ENCODE data around the gene NFATC2.

NFATC2 gene

DNA sequence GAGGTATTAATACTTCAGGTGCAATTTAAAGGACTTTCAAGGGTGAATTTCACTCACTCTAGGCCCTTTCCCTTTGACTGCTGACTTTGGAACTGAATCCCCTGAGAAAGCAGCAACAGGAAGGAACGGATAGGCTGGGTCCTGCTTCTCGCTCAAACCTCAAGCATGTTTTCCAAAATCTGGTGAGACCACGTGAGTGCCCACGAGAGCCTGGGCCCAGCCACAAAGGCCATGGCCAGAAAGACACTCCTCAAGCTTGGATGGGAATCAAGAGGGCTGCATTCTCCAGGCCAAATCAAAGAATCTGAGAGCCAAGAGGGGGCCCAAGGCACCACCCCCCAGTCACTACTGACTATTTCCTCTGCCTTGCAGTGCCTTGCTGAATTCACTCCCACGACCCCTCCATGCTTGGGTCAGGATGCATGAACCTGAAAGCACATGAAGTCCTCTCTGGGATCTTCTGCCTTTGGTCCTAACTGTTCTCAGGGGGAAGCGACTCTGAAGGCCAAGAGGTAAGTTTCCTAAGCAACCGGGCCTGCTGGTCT lies 146.1 kb downstream of the NFATC2 start:
- FAIRE-seq, result no peak

DNA sequence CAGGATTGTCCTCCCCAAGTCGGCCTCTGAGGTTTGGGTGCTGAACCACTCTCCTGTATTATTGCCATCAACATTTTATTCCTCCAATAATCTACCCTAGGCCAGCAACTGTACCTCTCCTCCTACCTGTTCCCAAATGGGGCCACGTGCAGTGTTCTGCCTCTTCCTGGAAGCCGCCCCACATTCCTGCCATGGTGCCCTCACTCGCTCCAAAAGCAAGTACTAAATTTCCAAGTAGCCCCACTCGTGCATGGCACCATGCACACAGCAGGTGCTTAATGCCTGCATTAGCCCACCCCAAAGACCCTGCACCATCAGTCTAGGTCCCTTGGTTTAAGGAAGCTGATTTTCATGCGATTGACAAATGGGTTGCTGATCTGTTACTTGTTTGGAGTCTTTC lies 147.8 kb downstream of the NFATC2 start:
- no peak for FAIRE-seq

More for the DNA sequence above, 146.1 kb downstream of the NFATC2 start:
- no peak for DNase-seq (ENCODE audit: low spot score)

DNA sequence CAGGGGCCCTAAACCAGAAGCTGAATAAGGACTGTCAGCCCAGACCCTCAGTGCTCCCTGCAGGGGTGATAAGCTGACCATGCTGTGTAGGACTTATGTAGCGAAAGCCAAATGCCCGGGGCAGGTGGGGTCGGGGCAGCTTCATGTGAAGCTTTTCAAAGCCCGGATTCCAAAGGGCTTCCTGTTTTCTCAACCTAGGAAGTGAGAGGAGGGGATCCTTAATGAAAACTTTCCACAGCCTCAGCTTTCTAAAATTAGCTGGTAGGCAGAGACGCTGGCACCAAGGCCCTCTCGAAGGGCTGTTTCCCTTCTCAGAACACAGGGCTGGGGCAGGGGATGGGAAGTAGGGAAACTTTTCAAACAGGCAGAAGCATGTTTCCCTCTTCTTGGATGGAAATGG lies 148.9 kb downstream of the NFATC2 start:
- no peak for DNase-seq (ENCODE audit: low spot score)
- FAIRE-seq, result no peak

More for the DNA sequence above, 147.8 kb downstream of the NFATC2 start:
- no peak for DNase-seq (ENCODE audit: low spot score)

DNA sequence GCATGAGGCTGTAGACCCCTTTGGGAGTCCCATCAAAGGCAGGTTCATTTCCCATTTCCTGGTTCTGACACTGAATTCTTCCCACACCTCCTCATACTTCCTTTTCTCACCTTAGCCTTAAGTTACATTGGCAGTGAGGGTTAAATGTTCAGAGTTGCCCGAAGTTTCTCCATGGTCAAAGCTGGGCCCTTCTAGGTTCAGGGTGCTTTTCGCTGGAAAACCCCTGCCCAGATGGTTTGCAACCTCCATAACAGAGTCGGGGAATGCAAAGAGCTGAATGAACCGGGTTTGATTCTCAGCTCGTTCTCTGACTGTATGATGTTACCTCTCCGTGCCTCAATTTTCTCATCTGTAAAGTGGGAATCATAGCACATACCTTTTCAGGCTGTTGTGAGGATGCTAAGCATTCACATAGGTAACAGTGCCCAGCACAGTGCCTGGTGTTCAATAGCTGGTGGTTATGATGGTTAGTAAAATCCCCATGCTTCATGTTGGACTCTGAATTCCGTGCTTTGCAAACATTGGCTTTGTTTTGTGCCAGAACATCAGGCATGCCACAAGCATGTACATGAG lies 149.8 kb downstream of the NFATC2 start:
- no peak for FAIRE-seq
- DNase-seq (ENCODE audit: low spot score), result no peak

DNA sequence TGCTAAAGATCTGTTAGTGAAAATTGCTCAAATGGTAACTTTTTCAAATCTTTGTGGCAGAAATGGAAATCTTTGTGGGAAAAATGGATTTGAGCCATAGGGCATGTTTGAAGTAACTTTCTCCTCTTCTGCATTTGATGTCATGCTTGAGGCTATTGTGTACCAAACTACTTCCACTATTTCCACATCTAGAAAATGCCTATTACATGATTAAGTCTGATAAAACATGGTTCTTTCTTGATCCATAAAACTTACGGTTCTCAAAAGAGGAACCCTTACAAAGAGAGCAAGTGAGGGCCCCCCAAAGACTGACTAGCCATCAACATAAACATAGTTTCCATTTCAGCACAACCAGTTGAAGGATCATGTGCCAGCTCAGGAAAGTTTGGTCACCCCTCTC lies 150.6 kb downstream of the NFATC2 start:
- DNase-seq (ENCODE audit: low spot score), result no peak
- FAIRE-seq, result no peak

DNA sequence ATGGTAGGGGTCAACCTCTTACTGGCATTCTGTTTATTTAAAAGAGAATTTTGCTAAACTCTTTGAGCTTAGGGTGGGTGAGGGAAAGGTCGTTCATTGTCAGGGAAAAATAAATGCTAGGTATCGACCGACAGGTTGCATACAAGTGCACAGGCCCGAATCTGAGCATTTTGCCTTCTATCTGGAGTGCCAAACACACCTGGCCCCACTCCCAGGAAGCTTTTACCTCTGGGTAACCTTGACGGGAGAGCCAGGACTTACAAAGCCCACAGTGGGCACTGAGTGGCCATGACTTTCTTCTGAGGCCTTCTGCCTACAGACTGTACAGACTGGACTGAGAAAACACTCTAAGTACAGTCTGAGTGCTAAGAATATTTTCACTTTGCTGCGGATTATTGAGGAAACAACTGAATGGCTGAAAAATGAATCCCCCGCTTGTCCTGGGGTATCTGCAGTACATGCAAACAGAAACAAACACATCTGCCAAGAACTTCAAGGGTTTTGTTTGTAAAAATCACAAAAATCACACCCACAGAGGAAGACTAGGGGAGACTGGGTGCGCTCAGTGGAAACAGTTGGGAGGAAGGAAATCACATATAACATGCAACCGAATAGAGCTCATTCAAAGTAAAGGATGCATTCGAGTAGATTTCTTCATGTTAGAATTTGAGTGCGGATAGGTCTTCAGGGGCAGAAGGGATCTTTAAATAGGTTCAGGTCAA lies 152.8 kb downstream of the NFATC2 start:
- no peak for FAIRE-seq
- DNase-seq (ENCODE audit: low spot score), result no peak

DNA sequence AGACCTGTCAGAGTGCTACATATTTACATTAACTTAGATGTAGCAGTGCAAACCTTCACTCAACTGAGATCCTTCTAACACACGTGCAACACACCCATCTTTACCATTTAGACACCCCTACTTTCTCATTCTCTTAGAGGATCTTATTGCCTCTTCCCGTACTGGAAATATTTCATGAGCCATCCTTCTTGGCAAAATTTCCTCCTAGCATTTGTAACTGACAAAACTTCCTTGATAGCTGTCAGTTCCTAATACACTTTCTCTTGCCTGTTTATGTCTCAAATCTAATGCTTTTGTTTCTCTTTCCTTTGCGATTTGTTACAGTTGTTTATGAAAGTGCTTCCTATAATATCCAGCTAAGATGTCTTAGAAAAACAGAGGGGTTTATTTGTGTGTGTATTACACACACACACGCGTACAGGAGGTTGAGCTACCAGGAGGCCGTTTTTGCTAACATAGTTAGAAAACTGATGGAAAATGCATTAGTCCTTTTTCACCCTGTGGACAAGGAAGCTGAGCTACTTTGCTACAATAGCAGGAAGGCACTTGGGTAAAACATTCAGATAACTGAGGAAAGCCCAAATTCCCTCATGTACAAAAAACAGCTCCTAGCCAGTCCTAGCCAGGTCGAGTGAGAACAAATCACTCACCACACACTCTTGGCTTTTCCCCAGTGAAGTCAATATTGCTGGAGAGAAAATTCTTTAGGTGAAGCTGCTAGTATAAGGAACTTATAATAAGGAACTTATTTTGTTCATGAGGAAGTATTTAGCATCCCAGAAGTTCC lies 153.6 kb downstream of the NFATC2 start:
- FAIRE-seq, result no peak
- no peak for DNase-seq (ENCODE audit: low spot score)

DNA sequence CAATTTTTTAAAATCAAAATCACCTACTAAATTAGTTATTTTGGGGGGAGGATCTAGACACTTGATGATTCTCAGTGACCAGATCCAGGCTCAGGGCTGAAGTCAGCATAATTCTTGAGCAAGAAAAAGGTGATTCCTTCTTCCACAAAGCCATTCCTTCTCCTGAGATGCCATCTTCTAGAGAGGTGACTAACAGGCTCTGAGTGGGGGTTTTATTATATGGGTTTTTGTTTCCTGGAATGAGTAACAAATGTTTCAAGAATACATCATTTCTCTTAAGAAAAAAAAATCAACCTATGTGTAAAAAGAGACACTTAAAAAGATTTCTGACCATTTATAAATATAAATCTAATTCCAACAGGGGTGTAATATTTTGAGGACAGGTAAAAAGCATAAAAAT lies 154.3 kb downstream of the NFATC2 start:
- DNase-seq (ENCODE audit: low spot score), result peak; percentile 71
- FAIRE-seq, result peak; percentile 72

DNA sequence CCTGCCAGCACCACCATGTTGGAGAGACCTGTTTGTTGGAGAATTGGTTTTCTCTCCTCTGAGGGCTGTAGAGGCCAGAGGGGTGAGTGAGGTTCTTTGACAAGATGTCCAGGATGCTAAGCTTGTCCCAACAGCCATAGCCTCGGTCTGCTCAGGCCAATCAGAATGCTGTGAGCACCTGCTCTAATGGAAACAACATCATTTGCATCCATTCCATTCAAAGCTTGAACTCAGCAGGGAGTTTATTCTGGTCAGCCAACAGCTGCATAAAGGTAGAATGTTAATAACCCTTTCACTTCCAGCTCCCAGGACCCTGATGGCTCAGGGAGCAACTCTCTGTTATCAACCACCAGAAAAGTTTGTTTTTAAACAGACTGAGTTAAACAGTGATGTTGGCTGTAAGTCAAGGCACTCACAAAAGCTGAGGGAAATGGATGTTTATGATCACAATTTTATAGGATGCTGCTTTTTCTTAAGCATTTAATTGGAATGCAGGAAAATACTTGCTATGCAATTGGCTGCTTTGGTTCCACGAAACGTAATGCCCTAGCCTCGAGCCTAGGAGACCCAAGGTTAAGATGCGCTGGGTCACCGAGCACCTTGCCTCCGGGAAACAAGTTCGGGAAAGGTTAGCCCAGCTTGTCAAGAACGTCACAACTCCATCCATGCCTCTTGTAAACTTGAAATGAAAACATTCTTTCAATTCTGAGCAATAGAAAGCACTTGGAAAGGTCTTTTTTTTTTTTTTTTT lies 155.2 kb downstream of the NFATC2 start:
- FAIRE-seq, result no peak
- DNase-seq (ENCODE audit: low spot score), result no peak

DNA sequence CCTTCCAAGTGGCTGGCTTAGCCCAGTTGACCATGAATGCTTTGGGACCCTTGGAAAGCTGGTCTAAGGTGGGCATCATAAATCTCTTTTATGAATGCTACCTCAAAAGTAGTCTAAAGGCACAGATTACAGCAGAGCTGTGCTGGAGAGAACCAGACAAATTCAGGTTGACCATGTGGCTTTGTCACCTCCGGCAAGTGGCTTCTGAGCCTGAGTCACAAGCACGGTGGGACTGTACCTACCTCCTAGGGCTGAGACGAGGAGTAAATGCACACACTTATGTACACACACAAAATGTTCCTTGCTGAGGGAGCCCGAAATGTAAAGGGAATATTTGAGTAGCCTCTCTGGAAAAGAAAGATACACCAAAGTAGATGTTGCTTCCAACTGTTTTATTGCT lies 155.9 kb downstream of the NFATC2 start:
- DNase-seq (ENCODE audit: low spot score) (no peak), FAIRE-seq (no peak)

DNA sequence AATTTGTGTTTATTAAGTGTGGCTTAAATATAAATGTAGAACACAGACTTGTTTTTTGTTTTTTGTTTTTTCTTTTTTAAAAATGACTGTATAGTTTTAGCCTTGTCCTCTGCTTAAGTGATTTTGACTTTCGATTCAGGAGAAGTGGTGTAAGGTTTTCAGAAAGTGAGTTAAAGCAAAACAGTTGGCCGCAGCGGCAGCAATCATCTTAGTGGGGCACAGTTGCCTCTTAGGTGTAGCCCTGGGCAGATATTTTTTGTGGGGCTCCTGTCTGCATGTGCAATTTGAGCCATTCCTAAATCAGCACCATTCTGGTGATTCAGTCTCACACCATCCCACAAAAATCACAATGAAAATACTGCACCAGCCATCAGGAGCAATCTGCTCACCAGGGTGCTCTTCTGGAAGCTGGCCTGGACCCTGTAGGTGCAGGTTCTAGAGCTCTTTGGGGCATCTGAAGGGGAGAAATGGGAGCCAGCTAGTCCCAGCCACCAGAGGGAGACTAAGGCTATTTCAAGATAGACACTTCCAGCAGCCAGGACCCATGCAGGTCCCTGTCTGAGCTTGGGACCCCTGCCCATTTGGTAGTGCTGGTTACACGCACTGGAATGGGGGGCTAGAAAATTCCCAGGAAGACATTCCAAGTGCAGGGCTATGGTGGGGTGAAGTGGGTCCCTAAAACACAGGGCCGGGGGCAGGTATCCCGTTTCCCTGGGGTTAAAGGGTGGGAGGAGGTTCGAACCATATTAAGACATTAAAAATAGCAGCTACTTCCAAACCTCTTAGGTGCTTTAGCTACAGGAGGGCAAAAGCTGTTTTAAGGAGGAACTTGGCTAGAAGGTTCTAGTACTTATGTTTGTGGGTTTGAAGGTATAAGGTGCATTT lies 156.6 kb downstream of the NFATC2 start:
- FAIRE-seq, result no peak
- DNase-seq (ENCODE audit: low spot score), result peak; percentile 18

DNA sequence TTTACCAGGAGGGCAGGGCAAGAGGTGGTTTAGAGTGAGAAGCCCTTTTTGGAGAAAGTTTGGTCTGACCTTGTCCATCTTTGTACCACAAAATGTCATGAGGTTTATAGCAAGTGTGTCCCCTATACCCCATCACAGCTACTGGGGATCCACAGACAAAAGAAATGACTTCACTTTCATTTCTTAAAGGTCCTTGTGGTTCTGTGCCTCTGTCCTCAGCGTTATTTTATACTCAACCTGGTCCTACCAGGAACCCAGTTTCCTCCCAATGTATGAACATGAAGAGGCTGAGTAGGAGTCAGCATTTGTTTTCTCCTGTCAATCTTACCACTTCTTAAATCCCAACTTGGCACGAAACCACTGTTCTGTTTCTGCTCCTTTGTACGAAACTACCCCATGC lies 157.6 kb downstream of the NFATC2 start:
- DNase-seq (ENCODE audit: low spot score), result no peak
- FAIRE-seq, result no peak

DNA sequence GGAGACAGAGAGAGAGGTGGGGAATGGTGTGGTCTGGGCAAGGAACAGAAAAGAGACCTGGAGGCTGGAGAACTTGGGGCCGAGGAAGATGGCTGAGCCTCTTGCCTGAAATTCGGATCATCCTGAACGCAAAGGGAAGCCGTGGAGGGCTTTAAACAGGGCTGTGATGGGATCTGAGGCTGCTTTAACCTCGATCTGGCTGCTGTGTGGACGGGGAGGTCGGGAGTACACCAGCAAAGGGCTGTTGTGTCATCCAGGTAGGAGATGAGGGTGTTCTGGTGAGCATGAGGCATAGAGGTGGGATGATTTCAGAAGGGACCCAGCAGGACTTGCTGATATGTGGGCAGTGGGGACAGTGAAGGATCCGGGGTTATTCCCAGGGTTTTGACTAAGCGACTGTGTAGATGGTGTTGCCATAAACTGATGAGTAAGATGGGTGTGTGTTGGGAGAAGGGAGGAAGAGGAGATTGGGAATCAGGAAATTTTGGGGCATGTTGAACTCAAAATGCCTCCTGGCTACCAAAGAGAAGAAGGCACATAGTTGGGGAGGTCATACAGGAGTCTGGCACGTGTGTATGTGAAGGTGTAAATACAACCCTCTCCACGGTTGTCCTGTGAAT lies 158.5 kb downstream of the NFATC2 start:
- FAIRE-seq (no peak), DNase-seq (ENCODE audit: low spot score) (no peak)

DNA sequence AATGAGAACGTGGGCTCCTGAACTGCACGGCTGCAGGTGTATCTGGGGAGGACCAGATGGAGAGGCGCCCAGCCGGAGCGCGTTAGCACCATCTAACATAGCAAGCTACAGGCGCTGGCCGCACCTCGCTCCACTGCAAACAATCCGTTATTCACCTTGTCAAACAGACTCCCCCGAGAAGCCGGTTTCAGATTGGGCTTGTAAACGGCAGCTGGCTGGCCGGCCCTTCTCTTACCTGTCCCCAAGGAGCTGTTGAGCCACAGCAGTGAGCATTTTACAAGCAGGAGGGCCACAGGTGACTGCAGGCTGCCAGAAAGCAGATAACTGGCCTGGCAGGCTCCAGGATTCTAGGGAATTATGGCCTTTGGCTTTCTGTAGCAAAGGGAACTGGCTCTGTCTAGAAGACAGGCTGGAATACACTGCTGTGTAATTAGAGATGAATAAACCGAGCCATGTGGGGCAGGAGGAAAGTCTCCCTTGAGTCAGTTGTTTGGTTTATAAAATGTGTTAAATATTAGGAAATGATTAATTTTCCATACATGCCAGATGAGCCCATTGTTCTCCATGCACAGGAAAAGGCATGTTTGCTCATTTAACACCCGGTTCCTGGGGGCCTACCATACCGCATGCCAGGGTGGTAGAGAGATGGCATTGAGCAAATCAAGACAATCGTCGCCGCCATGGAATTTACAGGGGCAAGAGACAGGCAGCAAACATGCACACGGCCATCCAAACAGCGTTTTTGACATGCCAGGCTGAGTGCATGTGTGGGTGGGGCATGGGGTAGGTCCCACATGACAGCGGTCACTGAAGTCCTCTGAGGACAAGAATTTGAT lies 159.3 kb downstream of the NFATC2 start:
- no peak for FAIRE-seq
- DNase-seq (ENCODE audit: low spot score), result no peak

DNA sequence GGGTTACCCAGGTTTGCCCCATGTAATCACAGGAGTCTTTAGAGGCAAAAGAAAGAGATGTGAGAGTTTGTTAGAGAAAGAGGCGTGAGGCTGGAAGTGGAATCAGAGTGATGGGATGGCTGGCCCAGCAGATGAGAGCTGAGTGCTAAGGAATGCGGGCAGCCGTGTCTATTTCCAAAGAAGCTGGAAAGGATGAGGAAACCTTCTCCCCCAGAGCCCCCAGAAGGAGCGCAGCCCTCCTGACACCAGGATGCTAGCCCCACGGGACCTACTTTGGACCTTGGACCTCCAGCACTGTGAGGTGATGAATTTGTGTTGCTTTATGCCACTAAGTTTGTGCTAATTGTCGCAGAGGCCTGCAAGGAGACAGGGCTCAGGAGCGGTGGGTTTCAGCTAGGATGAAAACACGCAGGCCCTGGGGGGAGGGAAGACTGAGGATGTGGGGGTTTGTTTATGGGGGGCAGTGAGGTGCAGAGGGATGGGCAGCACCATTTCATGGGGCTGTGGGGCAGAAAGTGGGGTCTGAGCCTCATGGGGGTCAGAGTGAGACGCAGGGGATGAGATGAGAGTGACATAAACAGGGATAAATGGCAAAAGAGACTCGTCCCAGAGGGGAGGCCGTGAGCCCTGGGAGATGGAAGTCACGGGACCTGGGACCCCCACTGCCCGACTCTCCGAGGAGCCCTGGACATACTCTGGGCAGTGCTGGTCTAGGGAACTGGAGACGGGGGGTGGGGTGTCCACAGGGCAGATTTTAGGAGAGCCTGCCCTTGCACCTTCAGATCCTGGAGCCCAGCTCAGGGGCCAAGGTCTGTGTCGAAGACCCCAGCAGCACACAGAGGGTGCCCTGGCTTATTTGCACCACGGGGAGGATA lies 160.2 kb downstream of the NFATC2 start:
- FAIRE-seq (no peak), DNase-seq (ENCODE audit: low spot score) (no peak)

DNA sequence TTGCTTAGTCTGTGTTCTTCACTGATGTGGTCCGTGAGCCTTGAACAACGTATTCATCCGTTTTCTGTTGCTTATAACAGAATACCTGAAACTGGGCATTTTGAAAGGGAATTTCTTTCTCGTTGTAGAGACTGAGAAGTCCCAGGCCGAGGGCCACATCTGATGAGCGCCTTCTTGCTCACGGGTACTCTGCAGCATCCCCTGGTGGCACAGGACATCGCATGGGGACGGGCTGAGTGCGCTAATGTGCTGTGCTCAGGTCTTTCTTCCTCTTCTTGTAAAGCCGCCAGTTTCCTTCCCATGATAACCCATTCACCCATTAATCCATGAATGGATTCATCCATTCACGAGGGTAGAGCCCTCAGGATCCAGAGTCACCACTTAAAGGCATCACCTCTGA lies 161.0 kb downstream of the NFATC2 start:
- no peak for FAIRE-seq
- DNase-seq (ENCODE audit: low spot score), result no peak

DNA sequence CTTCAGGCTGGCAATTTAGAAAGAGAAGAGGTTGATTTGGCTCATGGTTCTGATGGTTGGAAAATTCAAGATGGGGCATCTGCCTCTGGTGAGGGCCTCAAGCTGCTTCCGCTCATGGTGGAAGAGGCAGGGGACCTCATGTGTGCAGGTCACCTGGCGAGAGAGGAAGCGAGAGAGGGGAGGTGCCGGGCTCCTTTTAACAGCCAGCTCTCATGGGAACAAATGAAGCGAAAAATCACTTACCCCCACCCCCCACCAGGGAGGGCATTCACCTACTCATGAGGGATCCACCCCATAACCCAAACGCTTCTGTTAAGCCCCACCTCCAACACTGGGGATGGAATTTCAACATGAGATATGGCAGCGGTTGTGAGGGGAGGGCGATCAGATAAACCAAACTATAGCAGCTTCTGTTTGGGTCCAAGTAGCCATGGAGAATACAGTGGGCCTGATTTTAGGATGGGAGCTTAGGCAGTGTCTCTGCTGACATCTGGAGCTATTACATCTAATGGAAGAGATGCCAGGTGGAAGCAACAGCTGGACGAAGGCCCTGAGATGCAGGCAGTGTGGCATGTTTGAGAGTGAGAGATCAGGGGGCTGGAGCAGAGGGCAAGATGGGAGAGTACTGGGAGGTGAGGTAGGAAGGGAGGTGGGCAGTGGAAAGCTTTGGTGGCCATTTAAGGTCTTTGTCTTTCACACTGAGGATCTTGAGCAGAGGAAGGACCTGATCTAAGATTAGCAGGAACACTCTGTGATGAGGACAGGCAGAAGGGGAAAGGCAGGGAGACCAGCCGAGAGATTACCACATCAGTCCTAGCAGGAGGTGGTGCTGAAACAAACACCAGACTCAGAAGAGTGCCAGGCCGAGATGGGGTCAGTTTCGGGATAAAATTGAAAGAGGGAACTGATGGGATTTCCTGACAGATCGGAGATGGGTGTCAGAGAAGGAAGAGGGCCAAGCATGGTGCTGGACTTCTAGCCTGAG lies 161.8 kb downstream of the NFATC2 start:
- DNase-seq (ENCODE audit: low spot score), result no peak
- no peak for FAIRE-seq

All from RCC 7860 (cell line).